DND-41 (cell line): ENCODE measurements around the gene SUPT20HL2.
"Not testable (repeated sequence)": the region's sequence is repeated elsewhere in the genome, so short reads cannot be mapped to it uniquely, and the experiment has no call there.

Source experiments
- ATAC-seq: fragments of 200-7000 bp; cut with Tn5 transposase; 3 replicates; pipeline ENCODE4 v1.9.1; 2021; ENCODE audit warnings: low read depth; ENCODE audit not compliant: insufficient read depth
- DNase-seq: peaks from one replicate; pipeline ENCODE4 v3.0.0-alpha.2; 2020
- H2AFZ ChIP-seq: 2 replicates; pipeline ENCODE4 v1.6.0; 2012; ENCODE audit warnings: low read depth, low read length
- H3K27ac ChIP-seq: 2 replicates; pipeline ENCODE4 v1.5.1; 2012; ENCODE audit warnings: low read length, inconsistent platforms
- H3K27me3 ChIP-seq: fragments of 200-600 bp; sonication (generic); 2 replicates; pipeline ENCODE4 v1.6.0; 2012; ENCODE audit warnings: low read length, mild to moderate bottlenecking, inconsistent platforms; ENCODE audit not compliant: insufficient read depth, poor library complexity
- H3K36me3 ChIP-seq: 2 replicates; pipeline ENCODE4 v1.5.1; 2012; ENCODE audit warnings: low read length, inconsistent platforms; ENCODE audit not compliant: insufficient read depth
- H3K4me1 ChIP-seq: 2 replicates; pipeline ENCODE4 v1.5.1; 2012; ENCODE audit warnings: mild to moderate bottlenecking, low read length; ENCODE audit not compliant: insufficient read depth
- H3K4me2 ChIP-seq: 2 replicates; pipeline ENCODE4 v1.6.0; 2012; ENCODE audit warnings: mild to moderate bottlenecking, moderate library complexity, low read length, inconsistent platforms; ENCODE audit not compliant: insufficient read depth
- H3K4me3 ChIP-seq, 2 experiments: fragments of 200-600 bp in 1 of 2; shearing (Covaris generic) in 1 of 2; 2 replicates each; pipeline ENCODE4 v1.5.1; 2012 to 2016; ENCODE audit warnings: inconsistent platforms in 2 of 2, low read length in 2 of 2, mild to moderate bottlenecking in 2 of 2, low read depth in 1 of 2, moderate library complexity in 1 of 2
- H3K79me2 ChIP-seq: 2 replicates; pipeline ENCODE4 v1.6.0; 2012; ENCODE audit warnings: low read length, inconsistent platforms; ENCODE audit not compliant: insufficient read depth
- H3K9ac ChIP-seq: 2 replicates; pipeline ENCODE4 v1.6.0; 2012; ENCODE audit warnings: low read depth, mild to moderate bottlenecking, inconsistent platforms, low read length, moderate library complexity
- H3K9me3 ChIP-seq: 2 replicates; pipeline ENCODE4 v1.5.1; 2012; ENCODE audit warnings: low read length, moderate library complexity, mild to moderate bottlenecking, inconsistent platforms; ENCODE audit not compliant: insufficient read depth, severe bottlenecking
- H4K20me1 ChIP-seq: 2 replicates; pipeline ENCODE4 v1.6.0; 2012; ENCODE audit warnings: low read length; ENCODE audit not compliant: insufficient read depth
- CTCF ChIP-seq: IDR thresholded peaks from 2 replicates; pipeline ENCODE4 v1.5.1; 2012; ENCODE audit warnings: borderline replicate concordance, low read length, moderate library complexity, mild to moderate bottlenecking; ENCODE audit not compliant: poor library complexity, severe bottlenecking; ENCODE audit errors: extremely low read depth
- EZH2 ChIP-seq: IDR thresholded peaks from 3 replicates; pipeline ENCODE4 v1.6.1; 2012; ENCODE audit warnings: borderline replicate concordance, low read depth, mild to moderate bottlenecking, moderate library complexity, low read length, inconsistent platforms; ENCODE audit not compliant: severe bottlenecking

Gene SUPT20HL2

GRCh38 chrX:24309580-24310374, 4.1 kb downstream of the SUPT20HL2 start:
- H3K4me3 ChIP-seq, H3K27me3 ChIP-seq, H3K36me3 ChIP-seq: not testable (repeated sequence)

GRCh38 chrX:24308803-24309202, 5.1 kb downstream of the SUPT20HL2 start:
- H3K79me2 ChIP-seq, H2AFZ ChIP-seq, H3K27ac ChIP-seq, H3K36me3 ChIP-seq, H3K4me3 ChIP-seq, H3K27me3 ChIP-seq, H3K4me1 ChIP-seq, H3K9me3 ChIP-seq, H4K20me1 ChIP-seq, H3K9ac ChIP-seq, H3K4me2 ChIP-seq, ATAC-seq, DNase-seq: not testable (repeated sequence)

More at GRCh38 chrX:24309580-24310374, 4.1 kb downstream of the SUPT20HL2 start:
- not testable (repeated sequence) for H3K27ac ChIP-seq, H3K4me2 ChIP-seq, H3K9me3 ChIP-seq, H2AFZ ChIP-seq, ATAC-seq, H3K79me2 ChIP-seq, H3K9ac ChIP-seq, H4K20me1 ChIP-seq, DNase-seq, H3K4me1 ChIP-seq

- TF ChIP-seq EZH2 (no peak), CTCF (no peak)
- Histone ChIP-seq H3K9ac (no peak overlapping the region), H3K27me3 (no peaks in the 10 kb centered on the region), H3K9me3 (no peaks in the 10 kb centered on the region), H3K4me1 (no peaks in the 10 kb centered on the region), H3K4me3 (no peak overlapping the region), H3K36me3 (no peaks in the 10 kb centered on the region), H3K4me2 (no peak overlapping the region), H3K27ac (no peak overlapping the region), H3K79me2 (no peaks in the 10 kb centered on the region), H4K20me1 (no peaks in the 10 kb centered on the region), H2AFZ (no peak overlapping the region)
- ATAC-seq (no peak), DNase-seq (no peak)
These were observed 7.4 kb downstream of the SUPT20HL2 start for GRCh38 chrX:24306440-24306839.

GRCh38 chrX:24305905-24306304, 8.0 kb downstream of the SUPT20HL2 start:
- Histone ChIP-seq H3K9ac (no peak overlapping the region), H2AFZ (no peak overlapping the region)

More at GRCh38 chrX:24305905-24306304, 8.0 kb downstream of the SUPT20HL2 start:
- DNase-seq, result no peak
- H3K27me3 ChIP-seq, result no peaks in the 10 kb centered on the region
- no peaks in the 10 kb centered on the region for H3K36me3 ChIP-seq
- no peak for TF ChIP-seq CTCF
- TF ChIP-seq EZH2, result no peak
- no peak overlapping the region for H3K27ac ChIP-seq
- H4K20me1 ChIP-seq, result no peaks in the 10 kb centered on the region
- H3K4me2 ChIP-seq, result no peak overlapping the region
- ATAC-seq, result no peak
- H3K4me3 ChIP-seq, result no peak overlapping the region
- no peaks in the 10 kb centered on the region for H3K79me2 ChIP-seq
- H3K4me1 ChIP-seq, result no peaks in the 10 kb centered on the region
- H3K9me3 ChIP-seq, result no peaks in the 10 kb centered on the region
